GM18511 (cell line): Measurements from ENCODE around the gene HSD17B3.
"Not testable (repeated sequence)": the region's sequence is repeated elsewhere in the genome, so short reads cannot be mapped to it uniquely, and the experiment has no call there.

Source experiments
- ATAC-seq: cut with Tn5 transposase; IDR thresholded peaks from one replicate; pipeline ENCODE4 v1.9.1; 2021; ENCODE audit warnings: mild to moderate bottlenecking, moderate library complexity; ENCODE audit not compliant: unreplicated experiment

Gene HSD17B3

GRCh38 chr9:96201140-96201539 lies 100.8 kb downstream of the HSD17B3 start:
- no peak for ATAC-seq

- ATAC-seq = no peak
Observed at GRCh38 chr9:96199006-96199405, 103.0 kb downstream of the HSD17B3 start.

- ATAC-seq = no peak
Observed at GRCh38 chr9:96195541-96195940, 106.4 kb downstream of the HSD17B3 start.

- ATAC-seq = no peak
Observed at GRCh38 chr9:96193236-96193755, 108.7 kb downstream of the HSD17B3 start.

- no peak for ATAC-seq
Observed at GRCh38 chr9:96192710-96193109, 109.3 kb downstream of the HSD17B3 start.

GRCh38 chr9:96189995-96190394 lies 112.0 kb downstream of the HSD17B3 start:
- ATAC-seq = no peak

GRCh38 chr9:96189581-96189980 lies 112.4 kb downstream of the HSD17B3 start:
- ATAC-seq = not testable (repeated sequence)

GRCh38 chr9:96188571-96188970 lies 113.4 kb downstream of the HSD17B3 start:
- ATAC-seq = no peak

GRCh38 chr9:96187151-96187555 lies 114.8 kb downstream of the HSD17B3 start:
- ATAC-seq = no peak

- ATAC-seq = no peak
Observed at GRCh38 chr9:96186591-96187011, 115.4 kb downstream of the HSD17B3 start.

- ATAC-seq = no peak
Observed at GRCh38 chr9:96185518-96186156, 116.3 kb downstream of the HSD17B3 start.
